Duodenal mucosa (tissue), 2 donors: Measurements from ENCODE around the gene CDK1.
A peak's percentile ranks its signal among the peaks of the same experiment; 100 is the strongest.

ENCODE experiments used
- H3K27ac ChIP-seq: one replicate; pipeline ENCODE4 v1.7.0; 2013; ENCODE audit warnings: low read depth, low read length
- H3K27me3 ChIP-seq, 2 donors: one replicate each; pipeline ENCODE4 v1.7.0; 2013; ENCODE audit warnings: low read length in 2 of 2, control low read depth in 1 of 2; ENCODE audit not compliant: insufficient read depth in 2 of 2, control insufficient read depth in 1 of 2
- H3K36me3 ChIP-seq, 2 donors: one replicate each; pipeline ENCODE4 v1.7.0; 2013; ENCODE audit warnings: low read length in 2 of 2, control low read depth in 1 of 2; ENCODE audit not compliant: insufficient read depth in 2 of 2, control insufficient read depth in 1 of 2
- H3K4me1 ChIP-seq, 2 donors: one replicate each; pipeline ENCODE4 v1.7.0; 2013; ENCODE audit warnings: low read length in 2 of 2, control low read depth in 1 of 2; ENCODE audit not compliant: insufficient read depth in 2 of 2, control insufficient read depth in 1 of 2
- H3K4me3 ChIP-seq, 2 donors: one replicate each; pipeline ENCODE4 v1.7.0; 2013; ENCODE audit warnings: low read length in 2 of 2, low read depth in 1 of 2
- H3K9ac ChIP-seq, 2 donors: one replicate each; pipeline ENCODE4 v1.7.0; 2013; ENCODE audit warnings: low read length in 2 of 2, low read depth in 1 of 2
- H3K9me3 ChIP-seq, 2 donors: one replicate each; pipeline ENCODE4 v1.7.0; 2013; ENCODE audit warnings: low read length in 2 of 2, control low read depth in 1 of 2; ENCODE audit not compliant: control insufficient read depth in 1 of 2

The CDK1 gene

GRCh38 chr10:60807499-60807898 lies 29.2 kb downstream of the CDK1 start:
- no peaks in the 10 kb centered on the region for H3K36me3 ChIP-seq
- H3K27ac ChIP-seq: no peak overlapping the region
- no peaks in the 10 kb centered on the region for H3K27me3 ChIP-seq
- peaks cover 0 to 3% of the 10 kb centered on the region in 2 donors for H3K4me1 ChIP-seq
- H3K9me3 ChIP-seq: no peaks in the 10 kb centered on the region
- H3K9ac ChIP-seq: no peak overlapping the region
- H3K4me3 ChIP-seq: no peak overlapping the region

GRCh38 chr10:60808036-60808435 lies 29.8 kb downstream of the CDK1 start:
- Histone ChIP-seq H3K27ac (no peak overlapping the region), H3K4me3 (no peak overlapping the region), H3K9me3 (no peaks in the 10 kb centered on the region), H3K9ac (no peak overlapping the region), H3K36me3 (no peaks in the 10 kb centered on the region), H3K27me3 (no peaks in the 10 kb centered on the region), H3K4me1 (peaks cover 0 to 3% of the 10 kb centered on the region in 2 donors)

- no peaks in the 10 kb centered on the region for H3K36me3 ChIP-seq
- peaks cover 0 to 3% of the 10 kb centered on the region in 2 donors for H3K4me1 ChIP-seq
- H3K9me3 ChIP-seq: no peaks in the 10 kb centered on the region
- H3K4me3 ChIP-seq: no peak overlapping the region
- no peaks in the 10 kb centered on the region for H3K27me3 ChIP-seq
- H3K9ac ChIP-seq: no peak overlapping the region
- H3K27ac ChIP-seq: no peak overlapping the region
Measured at GRCh38 chr10:60809157-60809556, 30.9 kb downstream of the CDK1 start.

- no peaks in the 10 kb centered on the region for H3K27me3 ChIP-seq
- H3K27ac ChIP-seq: no peak overlapping the region
- no peak overlapping the region for H3K9ac ChIP-seq
- peaks cover 0 to 3% of the 10 kb centered on the region in 2 donors for H3K4me1 ChIP-seq
- H3K9me3 ChIP-seq: no peaks in the 10 kb centered on the region
- no peak overlapping the region for H3K4me3 ChIP-seq
- no peaks in the 10 kb centered on the region for H3K36me3 ChIP-seq
Measured at GRCh38 chr10:60810437-60811182, 32.3 kb downstream of the CDK1 start.

GRCh38 chr10:60816628-60817397 lies 38.5 kb downstream of the CDK1 start:
- Histone ChIP-seq H3K27ac (peak overlapping the region; percentile 17), H3K9me3 (no peaks in the 10 kb centered on the region), H3K4me1 (no peaks in the 10 kb centered on the region), H3K27me3 (no peaks in the 10 kb centered on the region), H3K36me3 (no peaks in the 10 kb centered on the region), H3K9ac (no peak overlapping the region), H3K4me3 (no peak overlapping the region)

- Histone ChIP-seq H3K4me3 (no peak overlapping the region), H3K9ac (no peak overlapping the region)
Measured at GRCh38 chr10:60817398-60817805, 39.1 kb downstream of the CDK1 start.

GRCh38 chr10:60818134-60818770 lies 40.0 kb downstream of the CDK1 start:
- H3K27me3 ChIP-seq: no peaks in the 10 kb centered on the region
- H3K4me3 ChIP-seq: no peak overlapping the region
- H3K36me3 ChIP-seq: no peaks in the 10 kb centered on the region
- no peak overlapping the region for H3K27ac ChIP-seq
- H3K4me1 ChIP-seq: no peaks in the 10 kb centered on the region
- no peak overlapping the region for H3K9ac ChIP-seq
- H3K9me3 ChIP-seq: no peaks in the 10 kb centered on the region

More at GRCh38 chr10:60817398-60817805, 39.1 kb downstream of the CDK1 start:
- H3K9me3 ChIP-seq: no peaks in the 10 kb centered on the region
- peak overlapping the region; percentile 17 for H3K27ac ChIP-seq
- H3K4me1 ChIP-seq: no peaks in the 10 kb centered on the region
- H3K27me3 ChIP-seq: no peaks in the 10 kb centered on the region
- no peaks in the 10 kb centered on the region for H3K36me3 ChIP-seq

- Histone ChIP-seq H3K9me3 (no peaks in the 10 kb centered on the region), H3K9ac (no peak overlapping the region), H3K4me3 (no peak overlapping the region), H3K36me3 (no peaks in the 10 kb centered on the region), H3K4me1 (no peaks in the 10 kb centered on the region), H3K27ac (no peak overlapping the region), H3K27me3 (no peaks in the 10 kb centered on the region)
Measured at GRCh38 chr10:60819271-60819670, 41.0 kb downstream of the CDK1 start.

GRCh38 chr10:60820093-60820754 lies 41.9 kb downstream of the CDK1 start:
- H3K27ac ChIP-seq: no peak overlapping the region
- no peaks in the 10 kb centered on the region for H3K27me3 ChIP-seq
- H3K4me3 ChIP-seq: no peak overlapping the region
- no peak overlapping the region for H3K9ac ChIP-seq
- no peaks in the 10 kb centered on the region for H3K36me3 ChIP-seq
- no peaks in the 10 kb centered on the region for H3K9me3 ChIP-seq
- no peaks in the 10 kb centered on the region for H3K4me1 ChIP-seq

- no peak overlapping the region for H3K4me3 ChIP-seq
- H3K36me3 ChIP-seq: no peaks in the 10 kb centered on the region
- no peaks in the 10 kb centered on the region for H3K9me3 ChIP-seq
- H3K27ac ChIP-seq: no peak overlapping the region
- H3K4me1 ChIP-seq: no peaks in the 10 kb centered on the region
- H3K27me3 ChIP-seq: no peaks in the 10 kb centered on the region
- no peak overlapping the region for H3K9ac ChIP-seq
Measured at GRCh38 chr10:60821656-60822055, 43.4 kb downstream of the CDK1 start.
